ENCODE data around the gene RAD1. TPM values are rescaled to one million over a fixed set of nuclear protein-coding genes. Genes with fewer than 3 reads are reported as not detected.

RAD1 gene
- polyA plus RNA-seq, 4 donors, result 33.9 to 41.1 (median 35.7) TPM

DNA sequence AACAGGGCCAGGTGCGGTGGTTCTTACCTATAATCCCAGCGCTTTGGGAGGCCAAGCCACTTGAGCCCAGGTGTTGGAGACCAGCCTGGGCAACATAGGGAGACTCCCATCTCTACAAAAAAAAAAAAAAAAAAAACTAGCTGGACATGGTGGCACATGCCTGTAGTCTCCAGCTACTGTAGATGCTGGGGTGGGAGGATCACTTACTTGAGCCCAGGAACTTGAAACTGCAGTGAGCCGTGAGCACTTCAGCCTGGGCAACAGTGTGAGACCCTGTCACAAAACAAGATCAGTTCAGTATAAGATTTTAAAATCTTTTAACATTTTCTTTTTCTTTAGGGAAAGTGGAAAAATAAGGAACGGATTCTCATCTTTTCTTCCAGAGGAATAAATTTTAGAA, 2.7 kb upstream of the RAD1 start:
- DNase-seq (ENCODE audit: low read depth in 4 of 4, low spot score in 3 of 4), result no peak

DNA sequence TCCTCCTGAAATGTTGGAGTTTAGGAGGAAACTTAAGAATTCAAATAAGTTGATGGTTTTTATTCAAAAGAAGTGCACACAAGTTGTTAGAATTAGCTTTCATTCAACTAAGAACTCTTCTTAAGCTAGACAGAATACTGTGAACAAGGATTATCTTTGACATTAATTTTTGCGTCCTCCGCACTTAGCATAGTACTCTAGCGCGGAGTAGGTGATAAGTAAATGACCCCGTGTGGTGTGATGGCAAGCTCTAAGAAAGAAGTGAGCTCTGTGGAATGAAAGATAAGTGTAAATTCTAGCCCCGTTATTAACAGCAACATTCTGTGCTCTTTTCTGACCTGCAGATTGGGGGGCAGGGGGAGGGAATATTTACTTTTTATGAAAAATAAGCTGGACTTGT, 1.2 kb upstream of the RAD1 start:
- DNase-seq (ENCODE audit: low read depth in 4 of 4, low spot score in 3 of 4), result no peak

DNA sequence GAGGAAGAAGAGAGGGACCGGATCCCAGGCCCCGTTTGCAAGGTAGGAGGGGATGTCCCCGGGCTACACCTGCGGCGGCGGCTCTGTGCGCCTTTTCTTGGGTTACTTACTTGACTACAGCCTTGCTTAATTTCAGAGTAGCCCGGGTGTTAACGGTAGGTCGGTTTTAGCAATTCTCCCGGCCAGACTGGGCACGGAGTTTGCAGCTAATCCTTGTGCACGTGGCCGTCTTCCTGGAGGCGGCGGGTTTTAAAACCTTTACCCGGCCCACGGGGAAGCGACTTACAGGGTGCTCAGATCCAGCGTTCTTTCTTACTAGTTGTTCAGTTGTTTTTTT, 520 bp upstream of the RAD1 start:
- no peak for DNase-seq (ENCODE audit: low read depth in 4 of 4, low spot score in 3 of 4)

DNA sequence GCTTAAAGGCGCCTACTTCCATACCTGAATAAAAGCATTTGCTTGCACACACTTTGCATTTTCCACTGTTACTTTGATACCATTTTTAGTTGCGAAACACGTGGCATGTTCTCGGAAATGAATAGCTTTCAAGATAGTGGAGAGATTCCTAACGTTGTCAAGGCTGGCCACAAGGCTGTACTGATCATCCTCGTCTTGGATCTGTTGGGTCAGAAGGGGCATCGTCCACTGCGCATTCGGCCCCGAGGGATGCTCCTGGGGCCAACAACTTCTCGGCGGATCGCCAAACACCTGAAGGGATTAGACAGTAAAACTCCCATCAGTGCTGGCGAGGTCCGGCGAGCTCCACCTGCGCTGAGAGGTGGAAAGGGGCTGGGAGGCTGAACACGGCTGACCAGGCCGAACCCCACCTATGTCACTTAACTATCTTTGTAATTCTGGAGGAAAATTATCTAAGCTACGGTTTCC, 599 bp downstream of the RAD1 start:
- DNase-seq (ENCODE audit: low read depth in 4 of 4, low spot score in 3 of 4), result no peak

DNA sequence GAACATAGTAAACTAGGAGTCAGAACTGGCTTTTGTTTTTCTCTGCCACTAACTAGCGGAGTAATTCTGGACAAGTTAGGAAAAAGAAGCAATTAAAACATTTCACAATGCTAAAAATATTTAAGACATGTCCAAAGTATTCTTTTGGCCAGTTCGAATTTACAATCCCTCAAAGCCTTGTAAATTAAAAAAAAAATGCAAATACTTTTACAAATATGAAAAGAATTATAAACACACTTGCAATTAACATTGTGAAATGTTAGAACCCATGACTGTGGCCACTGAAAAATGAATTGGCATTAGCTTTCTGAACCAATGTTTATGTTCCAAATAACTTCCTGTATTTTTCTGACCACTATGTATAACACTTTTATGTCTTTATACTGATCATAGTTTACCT, 2.2 kb downstream of the RAD1 start:
- DNase-seq (ENCODE audit: low read depth in 4 of 4, low spot score in 3 of 4), result no peak

DNA sequence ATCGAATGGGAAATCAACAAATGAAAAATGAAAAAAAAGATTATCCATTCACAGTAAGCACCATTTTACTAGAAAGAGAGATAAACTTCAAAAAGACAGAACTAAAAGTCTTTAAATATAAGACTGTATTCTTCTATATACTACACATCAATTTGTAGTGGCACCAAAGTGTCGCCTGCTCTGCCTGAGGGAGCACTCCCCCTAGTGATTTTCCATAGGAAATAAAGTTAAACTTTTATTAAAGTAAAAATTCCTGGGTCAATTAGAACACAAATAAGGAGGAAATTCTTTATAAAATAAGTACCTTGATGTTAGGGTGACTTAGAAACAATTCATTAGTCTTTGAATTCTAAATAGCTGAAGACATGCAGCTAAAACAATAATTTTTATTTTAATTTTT, 9.7 kb downstream of the RAD1 start:
- no peak for DNase-seq (ENCODE audit: low read depth in 4 of 4, low spot score in 3 of 4)

DNA sequence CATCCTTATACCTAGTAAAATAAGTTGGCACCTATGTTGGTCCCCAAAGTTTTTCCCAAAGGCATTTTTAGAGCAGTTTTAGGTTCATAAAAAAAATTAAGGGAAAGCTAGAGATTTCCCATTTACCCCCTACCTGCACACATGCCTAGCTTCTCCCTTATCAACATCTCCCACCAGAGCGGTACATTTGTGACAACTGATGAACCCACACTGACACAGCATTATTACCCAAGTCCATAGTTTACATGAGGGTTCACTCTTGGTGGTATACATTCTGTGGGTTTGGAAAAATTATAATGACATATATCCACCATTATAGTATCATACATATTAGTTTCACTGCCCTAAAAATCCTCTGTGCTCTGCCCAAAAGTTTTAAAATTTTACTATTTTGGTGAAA, 12.0 kb downstream of the RAD1 start:
- DNase-seq (ENCODE audit: low read depth in 4 of 4, low spot score in 3 of 4), result no peak

DNA sequence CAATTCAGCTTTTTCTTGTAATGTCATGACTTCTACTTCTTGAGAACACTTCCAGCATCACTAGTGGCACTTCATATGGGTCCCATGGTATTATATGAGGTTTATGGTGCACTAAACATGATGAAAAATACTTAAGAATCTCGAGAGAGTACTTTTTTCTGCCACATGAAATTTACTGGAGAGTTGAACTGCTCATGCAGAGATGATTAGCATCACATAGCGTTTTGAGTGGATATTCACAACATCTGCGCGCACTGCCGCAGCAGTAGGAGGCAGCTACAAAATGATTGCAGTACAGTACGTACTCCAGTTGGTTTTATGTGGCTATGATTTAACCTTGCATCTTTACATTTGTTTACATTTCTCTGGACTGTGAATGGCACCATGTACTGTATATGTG, 14.7 kb downstream of the RAD1 start:
- DNase-seq (ENCODE audit: low read depth in 4 of 4, low spot score in 3 of 4), result no peak

DNA sequence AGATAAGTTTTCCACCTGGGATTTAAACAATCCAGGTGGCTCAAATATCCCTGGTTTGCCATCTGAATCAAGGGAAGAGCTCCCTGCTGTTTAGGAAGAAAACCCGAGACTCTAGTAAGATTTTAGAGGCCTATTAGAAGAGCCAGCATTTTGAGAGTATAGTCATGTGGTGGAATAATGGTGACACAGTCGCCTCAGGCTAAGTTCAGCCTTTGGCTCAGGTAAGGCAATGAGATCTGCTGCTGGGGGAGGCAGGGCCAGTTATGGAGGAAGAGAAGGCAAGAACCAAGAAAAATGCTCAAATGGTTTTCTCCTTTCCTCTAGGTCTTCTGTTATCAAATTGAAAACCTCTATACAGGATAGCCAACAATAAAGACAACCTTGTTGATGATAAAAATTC, 16.2 kb downstream of the RAD1 start:
- DNase-seq (ENCODE audit: low read depth in 4 of 4, low spot score in 3 of 4), result no peak

DNA sequence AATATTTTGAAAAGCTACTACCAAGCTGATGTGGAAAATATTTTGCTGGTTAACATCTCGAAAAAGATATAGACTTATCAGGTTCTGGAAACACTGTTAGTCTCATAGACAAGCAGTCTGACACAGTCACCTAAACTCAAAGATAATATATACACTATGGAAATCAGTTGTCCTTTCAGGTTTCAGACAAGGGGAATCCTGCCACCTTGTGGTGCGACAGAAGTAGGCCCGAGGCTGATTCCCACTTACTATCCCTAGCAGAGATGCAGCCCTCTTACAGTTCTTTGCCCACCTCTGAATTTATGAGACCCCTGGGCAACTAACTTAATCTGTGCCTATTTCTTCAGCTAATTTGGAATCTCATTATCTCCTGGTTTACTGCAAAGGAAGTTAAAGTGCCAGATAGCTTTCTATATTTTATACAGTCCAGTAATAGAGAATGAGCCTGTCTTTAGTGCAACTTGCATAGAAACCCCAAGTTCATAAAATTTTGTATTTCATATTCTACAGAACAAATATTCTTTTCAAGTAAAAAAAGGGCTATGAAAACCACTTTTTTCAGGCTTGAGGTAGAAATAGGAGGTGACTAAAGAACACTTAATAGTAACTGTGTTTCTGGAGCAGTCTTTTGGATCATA, 16.9 kb downstream of the RAD1 start:
- DNase-seq (ENCODE audit: low read depth in 4 of 4, low spot score in 3 of 4), result peak; percentile 39 to 58 (median 54)

DNA sequence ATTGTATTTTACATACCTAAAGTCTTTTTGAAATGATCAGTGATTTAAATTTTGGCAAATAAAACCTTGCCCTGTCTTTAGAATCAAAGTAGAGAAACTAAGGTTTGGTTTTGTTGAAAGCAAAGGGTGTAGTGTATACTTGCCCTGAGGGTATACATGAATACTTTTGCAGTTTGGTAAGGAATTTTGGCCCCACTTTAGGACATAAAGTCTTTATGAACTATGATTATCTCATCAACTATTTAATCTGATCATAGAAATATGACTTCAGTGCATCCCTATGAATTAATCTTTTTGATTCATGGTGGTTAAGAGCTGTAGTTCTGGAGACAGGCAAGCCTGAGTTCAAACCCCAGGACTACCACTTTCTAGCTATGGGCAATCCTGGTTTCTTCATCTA, 17.7 kb downstream of the RAD1 start:
- DNase-seq (ENCODE audit: low read depth in 4 of 4, low spot score in 3 of 4), result no peak

DNA sequence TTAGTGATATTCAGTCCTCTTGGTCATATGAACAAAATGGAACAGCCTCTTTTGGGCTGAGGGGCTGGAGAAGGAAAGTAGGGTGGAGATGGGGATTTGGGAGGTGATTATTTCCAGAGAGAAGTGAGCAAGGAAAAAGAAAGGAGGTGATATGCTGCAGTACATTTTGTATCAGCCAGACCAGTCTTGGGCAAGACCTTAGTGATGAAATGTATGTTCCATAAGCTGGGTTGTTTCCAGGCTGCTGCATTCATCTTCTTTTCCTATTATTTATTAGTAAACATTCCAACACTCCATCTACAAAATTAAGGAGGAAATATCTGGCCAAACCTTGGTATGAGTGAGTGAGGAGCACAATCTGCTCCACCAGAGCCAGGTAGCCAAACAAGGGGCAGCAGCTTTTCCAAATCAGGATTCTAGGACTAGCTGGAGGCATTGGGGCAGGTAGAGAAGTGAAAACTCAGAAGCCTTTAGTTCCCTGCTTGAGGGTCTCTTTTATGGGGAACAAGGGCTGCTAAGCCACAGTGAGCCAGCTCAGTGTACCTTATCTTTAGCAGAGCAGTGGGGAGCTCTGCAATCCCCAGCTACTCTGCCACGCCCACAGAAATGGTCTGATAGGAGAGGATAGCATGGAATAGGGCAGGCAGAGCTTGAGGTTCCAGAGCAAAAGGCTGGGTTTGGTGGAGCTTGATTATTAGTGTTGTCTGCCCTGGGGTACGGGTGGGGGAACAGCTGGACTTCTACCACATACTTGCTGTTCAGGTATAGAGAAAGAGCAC, 19.5 kb downstream of the RAD1 start:
- DNase-seq (ENCODE audit: low read depth in 4 of 4, low spot score in 3 of 4), result no peak

DNA sequence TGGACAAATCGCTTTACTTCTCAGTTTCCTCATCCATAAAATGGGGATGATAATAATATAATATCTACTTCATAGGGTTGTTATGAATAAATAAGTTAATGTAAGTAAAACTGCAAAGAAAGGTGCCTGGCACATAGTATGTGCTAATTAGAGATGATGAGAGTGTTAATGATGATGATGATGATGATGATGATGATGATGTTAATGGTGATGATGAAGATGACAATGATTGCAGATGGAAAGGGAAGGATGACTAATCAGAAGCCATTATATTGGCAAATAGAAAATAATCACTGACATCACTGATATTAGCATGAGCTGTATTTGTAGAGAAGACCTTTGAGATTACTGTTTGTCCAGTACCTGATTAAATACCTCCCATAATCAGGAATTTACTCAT, 20.6 kb downstream of the RAD1 start:
- no peak for DNase-seq (ENCODE audit: low read depth in 4 of 4, low spot score in 3 of 4)

DNA sequence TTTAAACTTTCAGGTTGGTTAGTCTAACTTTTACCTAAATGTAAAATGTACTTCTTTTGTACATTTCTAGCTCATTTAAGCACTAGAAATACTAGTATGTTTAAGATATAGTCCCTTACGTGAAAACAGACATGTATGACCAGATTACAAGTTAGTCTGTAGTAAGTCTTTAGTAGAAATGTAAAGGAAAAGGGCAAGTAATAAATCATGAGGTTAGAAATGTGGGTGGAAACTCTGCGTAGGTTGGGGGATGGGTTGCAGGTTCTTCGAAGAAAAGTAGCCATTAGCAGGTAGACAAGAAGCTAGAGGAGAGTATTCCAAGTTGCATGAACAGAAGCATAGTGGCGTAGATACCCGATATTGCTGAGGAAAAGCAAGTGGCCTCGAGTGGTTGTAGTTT, 22.9 kb downstream of the RAD1 start:
- no peak for DNase-seq (ENCODE audit: low read depth in 4 of 4, low spot score in 3 of 4)

DNA sequence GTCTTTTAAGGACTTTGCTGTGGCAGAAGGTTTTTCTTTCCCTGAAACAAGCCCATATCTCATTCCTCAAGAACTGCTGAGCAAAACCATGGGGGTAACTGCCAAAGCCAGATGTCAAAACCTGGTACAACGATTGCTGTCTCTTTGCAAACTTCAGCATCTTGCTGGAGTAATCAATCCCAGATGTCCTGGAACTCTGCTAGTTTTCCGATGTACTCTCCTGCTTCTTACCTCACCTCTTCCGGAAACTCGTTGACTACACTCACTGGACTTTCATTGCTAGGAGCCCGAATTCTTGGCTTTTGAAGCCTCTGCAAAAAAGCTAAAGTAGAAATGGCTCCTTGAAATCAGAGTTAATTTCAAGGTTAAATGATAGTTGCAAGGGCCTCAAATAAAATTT, 23.3 kb downstream of the RAD1 start:
- no peak for DNase-seq (ENCODE audit: low read depth in 4 of 4, low spot score in 3 of 4)

DNA sequence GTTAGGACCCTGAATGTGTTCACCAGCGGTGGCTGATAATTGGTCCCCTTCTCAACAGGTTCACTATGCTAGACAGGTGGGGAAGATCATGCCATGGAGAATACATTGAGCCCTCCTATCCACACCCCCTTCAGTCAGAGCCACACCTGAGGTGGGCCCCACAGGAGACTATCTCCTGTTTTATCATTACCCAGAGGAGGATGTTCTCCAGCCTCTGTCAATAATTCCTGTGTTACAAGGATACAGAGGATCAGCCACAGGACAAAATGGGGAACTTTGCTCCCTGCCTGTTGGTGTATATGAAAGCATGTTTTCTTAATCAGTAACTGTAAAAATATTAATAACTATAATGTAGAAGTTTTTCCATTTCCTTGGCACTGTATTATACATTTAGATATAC, 25.9 kb downstream of the RAD1 start:
- no peak for DNase-seq (ENCODE audit: low read depth in 4 of 4, low spot score in 3 of 4)

DNA sequence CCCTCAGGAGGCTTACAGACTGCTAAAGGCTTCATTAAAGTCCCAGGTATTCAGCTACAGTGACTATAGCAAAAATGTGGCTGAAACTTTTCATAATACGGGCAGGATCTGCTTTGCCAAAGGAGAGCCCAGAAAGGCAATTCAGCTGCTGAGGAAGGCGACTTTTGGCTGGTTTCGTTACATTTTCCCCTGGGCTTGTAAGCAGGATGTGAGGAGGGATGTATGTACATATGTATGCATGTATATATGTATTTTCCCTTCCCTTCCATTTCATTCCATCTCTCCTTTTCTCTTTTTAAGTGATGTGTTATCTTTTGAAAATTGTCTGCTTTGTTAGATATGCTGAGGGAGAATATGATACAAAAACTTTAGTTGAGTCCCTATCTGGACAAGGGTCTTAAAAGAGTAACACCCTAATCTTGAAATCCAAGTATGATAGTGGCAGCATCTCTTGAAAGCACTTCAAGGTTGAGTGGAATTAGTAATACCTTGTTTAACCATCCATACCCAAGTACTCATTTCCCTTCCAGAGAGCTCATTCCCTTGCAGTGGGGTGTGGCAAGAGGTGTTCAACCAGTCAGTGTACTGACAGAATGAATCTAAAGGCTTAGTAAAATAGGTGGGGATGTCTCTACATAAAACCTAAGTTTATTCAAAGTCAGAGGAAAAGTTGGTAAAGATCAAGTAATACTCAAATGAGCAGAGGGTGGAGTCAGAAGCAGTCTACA, 28.7 kb downstream of the RAD1 start:
- no peak for DNase-seq (ENCODE audit: low read depth in 4 of 4, low spot score in 3 of 4)

DNA sequence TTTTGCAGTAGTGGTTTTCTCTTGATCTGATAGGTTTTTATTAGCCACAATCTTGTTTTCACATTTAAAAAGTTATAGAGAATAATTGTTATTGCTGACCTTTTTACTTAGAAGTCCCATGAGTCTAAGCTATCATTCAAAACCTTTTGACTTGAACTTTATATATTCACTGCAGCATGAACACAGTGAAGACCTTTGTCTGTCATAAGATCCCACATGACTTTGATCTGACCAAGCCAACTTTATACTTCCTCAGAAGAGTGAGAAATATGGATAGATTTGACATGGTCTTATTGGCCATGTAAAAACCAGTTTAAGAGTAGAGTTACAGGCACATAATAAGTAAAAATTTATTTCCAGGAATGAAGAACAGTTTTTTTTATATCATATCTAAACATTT, 34.1 kb downstream of the RAD1 start:
- no peak for DNase-seq (ENCODE audit: low read depth in 4 of 4, low spot score in 3 of 4)

DNA sequence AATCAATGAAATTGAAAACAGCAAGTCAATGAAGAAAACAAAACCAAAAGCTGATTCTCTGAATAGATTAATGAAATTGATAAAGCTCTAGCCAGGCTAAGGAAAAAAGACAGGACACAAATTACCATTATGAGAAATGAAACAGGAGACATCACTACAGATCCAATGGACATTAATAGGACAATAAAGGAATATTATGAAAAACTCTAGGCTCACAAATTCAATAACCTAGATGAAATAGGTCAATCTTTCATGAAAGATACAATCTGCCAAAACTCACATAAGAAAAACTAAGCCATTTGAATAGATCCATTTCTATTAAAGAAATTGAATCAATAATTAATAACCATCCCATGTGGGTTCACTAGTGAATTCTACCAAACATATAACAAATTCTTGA, 39.0 kb downstream of the RAD1 start:
- no peak for DNase-seq (ENCODE audit: low read depth in 4 of 4, low spot score in 3 of 4)

DNA sequence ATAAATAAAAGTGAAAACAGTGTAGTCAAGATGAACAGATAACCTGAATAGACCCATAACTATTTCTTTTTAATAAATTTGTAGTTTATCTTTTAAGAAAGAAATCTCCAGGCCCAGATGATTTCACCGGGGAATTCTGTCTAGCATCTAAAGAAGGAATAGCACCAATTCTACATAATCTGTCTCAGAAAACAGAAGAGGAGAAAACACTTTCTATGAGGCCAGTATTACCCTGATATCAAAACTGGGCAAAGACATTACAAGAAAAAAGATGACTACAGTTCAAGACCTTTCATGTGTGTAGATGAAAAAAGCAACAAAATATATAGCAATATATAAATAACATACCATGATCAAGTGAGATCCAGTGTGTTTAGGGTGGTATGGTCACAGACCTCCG, 44.9 kb downstream of the RAD1 start:
- DNase-seq (ENCODE audit: low read depth in 4 of 4, low spot score in 3 of 4), result no peak

DNA sequence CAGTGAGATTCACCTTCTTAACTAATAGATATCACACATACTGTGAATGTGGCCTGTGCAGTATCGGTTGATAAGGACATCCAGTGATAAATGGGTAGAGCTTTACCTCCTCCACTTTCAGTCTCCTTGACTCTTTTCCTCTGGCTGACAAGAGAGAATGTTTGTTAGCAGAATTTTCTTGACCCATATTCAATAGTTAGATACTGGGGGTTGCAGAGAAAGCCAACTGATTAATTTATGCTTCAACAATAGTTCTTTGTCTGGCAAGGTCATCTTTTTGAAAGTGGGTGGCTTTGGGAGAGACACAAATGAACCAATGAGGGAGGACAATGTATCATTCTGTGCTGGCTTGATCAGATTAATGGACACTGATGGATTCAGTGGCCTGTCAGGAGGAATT, 46.0 kb downstream of the RAD1 start:
- no peak for DNase-seq (ENCODE audit: low read depth in 4 of 4, low spot score in 3 of 4)

DNA sequence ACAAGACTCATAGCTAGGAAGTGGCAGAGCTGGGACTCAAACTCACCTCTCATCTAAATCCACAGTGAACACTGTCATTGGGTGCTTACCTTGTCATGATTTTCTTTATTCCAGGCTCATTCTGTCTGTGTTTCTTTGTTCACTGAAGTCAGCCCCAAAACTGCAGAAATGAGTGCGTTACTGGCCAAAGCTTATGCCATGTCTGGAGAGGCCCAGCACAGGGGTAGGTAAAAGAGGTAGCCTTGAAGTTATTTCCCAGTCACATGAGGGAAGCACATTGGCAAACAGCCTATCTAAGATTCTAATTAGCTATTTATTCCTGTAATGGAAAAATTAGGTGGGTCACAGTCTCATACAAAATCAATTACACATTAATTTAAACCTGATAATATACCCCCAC, 46.5 kb downstream of the RAD1 start:
- DNase-seq (ENCODE audit: low read depth in 4 of 4, low spot score in 3 of 4), result no peak

All from left renal pelvis (tissue), 4 donors.